ENCODE data around the gene CXorf58. TPM values are rescaled to one million over a fixed set of nuclear protein-coding genes. Genes with fewer than 3 reads are reported as not detected.

The CXorf58 gene
- total RNA-seq, 2 donors from 2014 or later, result 0.58 TPM; not detected in 1

GRCh38 chrX:23919148-23919547 is 11.3 kb downstream of the CXorf58 start:
- ATAC-seq (replicated peaks), result no peak
- H3K27me3 Mint-ChIP-seq, result no peaks in the 10 kb centered on the region
- H3K9me3 Mint-ChIP-seq, result no peaks in the 10 kb centered on the region
- no peak overlapping the region for H3K4me3 Mint-ChIP-seq
- H3K27ac Mint-ChIP-seq, result no peak overlapping the region
- H3K36me3 Mint-ChIP-seq (ENCODE audit: low read depth), result no peaks in the 10 kb centered on the region
- H3K4me1 Mint-ChIP-seq, result no peaks in the 10 kb centered on the region

DNA sequence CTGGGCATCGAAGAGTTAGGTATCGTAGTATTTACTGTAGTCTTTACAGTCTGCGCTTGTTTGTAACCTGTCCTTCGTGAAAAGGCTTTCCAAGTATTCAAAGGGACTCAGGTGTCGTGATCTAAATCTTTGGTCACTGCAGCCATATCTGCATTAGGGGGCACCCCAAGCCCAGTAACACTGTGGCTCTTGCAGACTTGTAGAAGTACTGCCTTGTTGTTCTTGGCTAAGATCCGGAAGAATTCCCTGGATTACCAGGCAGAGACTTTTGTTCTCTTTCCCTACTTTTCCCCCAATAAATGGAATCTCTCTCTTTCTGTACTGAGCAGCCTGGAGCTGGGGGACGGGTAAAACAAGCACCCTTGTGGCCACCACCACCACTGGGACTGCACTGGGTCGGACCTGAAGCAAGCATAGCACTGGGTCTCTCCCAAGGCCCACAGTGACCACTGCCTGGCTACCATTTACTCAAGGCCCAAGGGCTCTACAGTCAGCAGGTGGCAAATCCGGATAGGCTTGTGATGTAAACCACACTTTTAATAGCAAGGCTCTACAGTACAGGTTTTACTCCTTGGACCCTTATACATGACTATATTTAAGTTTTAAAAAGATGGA is 12.0 kb downstream of the CXorf58 start:
- H3K4me1 Mint-ChIP-seq, result no peaks in the 10 kb centered on the region
- no peak overlapping the region for H3K4me3 Mint-ChIP-seq
- H3K27ac Mint-ChIP-seq, result no peak overlapping the region
- no peak for ATAC-seq (replicated peaks)
- H3K36me3 Mint-ChIP-seq (ENCODE audit: low read depth), result no peaks in the 10 kb centered on the region
- H3K27me3 Mint-ChIP-seq, result no peaks in the 10 kb centered on the region
- no peaks in the 10 kb centered on the region for H3K9me3 Mint-ChIP-seq

DNA sequence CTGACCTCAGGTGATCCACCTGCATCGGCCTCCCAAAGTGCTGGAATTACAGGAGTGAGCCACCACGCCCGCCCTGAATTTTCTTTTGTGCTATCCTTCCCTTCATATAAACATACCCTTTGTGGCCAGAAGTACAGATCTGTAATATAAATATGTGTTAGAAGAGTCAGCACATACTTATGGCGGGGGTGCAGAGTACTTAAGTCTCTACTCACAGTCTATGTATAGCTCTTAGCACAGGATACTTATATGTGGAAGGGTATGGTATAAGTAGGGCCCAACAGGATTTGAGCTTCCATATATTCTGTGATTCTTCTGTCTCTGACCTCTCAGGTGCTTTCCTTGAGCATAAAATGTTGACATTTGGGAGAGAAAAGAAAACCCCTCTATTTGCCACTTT is 18.2 kb downstream of the CXorf58 start:
- Mint-ChIP-seq H3K27ac (no peak overlapping the region), H3K4me1 (peaks cover under 1% of the 10 kb centered on the region), H3K4me3 (no peak overlapping the region), H3K36me3 (ENCODE audit: low read depth) (no peaks in the 10 kb centered on the region), H3K9me3 (no peaks in the 10 kb centered on the region), H3K27me3 (no peaks in the 10 kb centered on the region)
- no peak for ATAC-seq (replicated peaks)

- peak overlapping the region; percentile 90 for H3K27ac Mint-ChIP-seq
- H3K4me3 Mint-ChIP-seq, result peak overlapping the region; percentile 61
- no peaks in the 10 kb centered on the region for H3K27me3 Mint-ChIP-seq
- H3K9me3 Mint-ChIP-seq, result no peaks in the 10 kb centered on the region
- ATAC-seq (replicated peaks), result no peak
- no peaks in the 10 kb centered on the region for H3K36me3 Mint-ChIP-seq (ENCODE audit: low read depth)
- H3K4me1 Mint-ChIP-seq, result peaks cover 4% of the 10 kb centered on the region
Measured at GRCh38 chrX:23930894-23931604, 23.2 kb downstream of the CXorf58 start.

GRCh38 chrX:23932046-23932445 is 24.2 kb downstream of the CXorf58 start:
- Mint-ChIP-seq H3K9me3 (no peaks in the 10 kb centered on the region), H3K27me3 (no peaks in the 10 kb centered on the region), H3K36me3 (ENCODE audit: low read depth) (no peaks in the 10 kb centered on the region), H3K27ac (no peak overlapping the region), H3K4me1 (peaks cover 4% of the 10 kb centered on the region), H3K4me3 (peak overlapping the region; percentile 7)
- ATAC-seq (replicated peaks), result no peak

DNA sequence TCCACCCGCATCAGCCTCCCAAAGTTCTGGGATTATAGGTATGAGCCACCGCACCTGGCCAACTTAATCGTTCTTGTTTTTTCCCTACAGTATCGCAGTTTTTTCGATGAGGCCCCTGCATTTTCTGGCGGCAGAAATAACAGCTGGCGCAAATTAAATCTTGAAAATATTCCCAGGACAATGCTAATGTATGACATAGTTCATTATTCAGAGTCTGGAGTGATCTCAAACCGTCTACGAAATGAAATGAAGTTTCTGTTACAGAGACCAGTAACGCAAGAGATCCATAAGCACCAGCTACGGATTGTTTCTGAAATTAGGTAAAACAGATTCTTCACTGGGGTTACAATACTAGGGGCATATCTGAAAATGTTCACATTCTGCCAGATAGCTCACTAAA is 27.3 kb downstream of the CXorf58 start:
- ATAC-seq (replicated peaks), result no peak
- Mint-ChIP-seq H3K4me3 (no peak overlapping the region), H3K27ac (no peak overlapping the region), H3K4me1 (peaks cover 4% of the 10 kb centered on the region), H3K9me3 (no peaks in the 10 kb centered on the region), H3K36me3 (ENCODE audit: low read depth) (no peaks in the 10 kb centered on the region), H3K27me3 (no peaks in the 10 kb centered on the region)

GRCh38 chrX:23936180-23936579 is 28.4 kb downstream of the CXorf58 start:
- Mint-ChIP-seq H3K4me1 (peaks cover 1% of the 10 kb centered on the region), H3K9me3 (no peaks in the 10 kb centered on the region), H3K36me3 (ENCODE audit: low read depth) (no peaks in the 10 kb centered on the region), H3K27ac (no peak overlapping the region), H3K4me3 (no peak overlapping the region), H3K27me3 (no peaks in the 10 kb centered on the region)
- ATAC-seq (replicated peaks), result no peak

DNA sequence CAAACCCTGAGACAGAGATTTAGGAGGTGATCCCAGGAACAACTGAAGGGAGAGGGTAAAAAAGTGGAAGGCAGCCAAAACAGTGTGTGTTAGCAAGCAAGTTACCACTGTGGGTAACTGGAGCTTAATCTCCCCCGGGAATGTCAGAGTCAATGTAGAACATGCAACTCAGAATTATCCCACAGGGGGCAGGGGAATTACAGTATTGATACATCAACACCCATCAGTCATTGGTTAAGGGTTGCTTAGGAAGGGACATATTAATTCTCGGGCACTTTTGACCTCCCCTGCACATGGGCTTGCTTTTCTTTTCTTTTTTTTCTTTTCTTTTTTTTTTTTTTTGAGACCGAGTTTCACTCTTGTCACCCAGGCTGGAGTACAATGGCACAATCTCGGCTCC is 29.3 kb downstream of the CXorf58 start:
- no peaks in the 10 kb centered on the region for H3K36me3 Mint-ChIP-seq (ENCODE audit: low read depth)

GRCh38 chrX:23938690-23939089 is 30.9 kb downstream of the CXorf58 start:
- Mint-ChIP-seq H3K9me3 (no peaks in the 10 kb centered on the region), H3K27ac (no peak overlapping the region), H3K4me1 (no peaks in the 10 kb centered on the region), H3K27me3 (no peaks in the 10 kb centered on the region), H3K4me3 (no peak overlapping the region), H3K36me3 (ENCODE audit: low read depth) (no peaks in the 10 kb centered on the region)
- ATAC-seq (replicated peaks), result no peak

More for the DNA sequence above, 29.3 kb downstream of the CXorf58 start:
- no peaks in the 10 kb centered on the region for H3K4me1 Mint-ChIP-seq
- no peak overlapping the region for H3K4me3 Mint-ChIP-seq
- no peak for ATAC-seq (replicated peaks)
- no peaks in the 10 kb centered on the region for H3K9me3 Mint-ChIP-seq
- H3K27ac Mint-ChIP-seq, result no peak overlapping the region
- no peaks in the 10 kb centered on the region for H3K27me3 Mint-ChIP-seq

DNA sequence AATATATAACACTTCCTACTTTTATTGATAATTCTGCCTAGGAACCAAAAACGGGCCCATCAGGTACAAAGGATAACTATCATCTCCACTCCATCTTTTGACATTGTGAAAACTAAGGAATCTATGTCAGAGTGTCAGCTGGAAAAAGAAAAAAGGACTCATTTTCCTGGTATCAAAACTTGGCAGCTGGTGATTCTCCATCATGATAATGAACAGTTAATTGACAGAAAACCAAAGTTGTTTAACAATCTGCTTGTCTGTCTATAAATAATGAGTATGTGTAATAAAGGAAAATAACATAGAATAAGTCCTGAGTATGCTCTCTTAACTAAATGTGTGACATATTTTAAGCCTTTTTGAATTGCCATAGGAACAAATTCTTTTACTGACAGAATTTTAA is 31.4 kb downstream of the CXorf58 start:
- ATAC-seq (replicated peaks), result no peak
- Mint-ChIP-seq H3K9me3 (no peaks in the 10 kb centered on the region), H3K4me3 (no peak overlapping the region), H3K27ac (no peak overlapping the region), H3K36me3 (ENCODE audit: low read depth) (no peaks in the 10 kb centered on the region), H3K4me1 (no peaks in the 10 kb centered on the region), H3K27me3 (no peaks in the 10 kb centered on the region)

GRCh38 chrX:23944234-23944633 is 36.4 kb downstream of the CXorf58 start:
- Mint-ChIP-seq H3K27me3 (no peaks in the 10 kb centered on the region), H3K4me3 (no peak overlapping the region), H3K36me3 (ENCODE audit: low read depth) (no peaks in the 10 kb centered on the region), H3K4me1 (no peaks in the 10 kb centered on the region), H3K9me3 (no peaks in the 10 kb centered on the region), H3K27ac (no peak overlapping the region)
- no peak for ATAC-seq (replicated peaks)

DNA sequence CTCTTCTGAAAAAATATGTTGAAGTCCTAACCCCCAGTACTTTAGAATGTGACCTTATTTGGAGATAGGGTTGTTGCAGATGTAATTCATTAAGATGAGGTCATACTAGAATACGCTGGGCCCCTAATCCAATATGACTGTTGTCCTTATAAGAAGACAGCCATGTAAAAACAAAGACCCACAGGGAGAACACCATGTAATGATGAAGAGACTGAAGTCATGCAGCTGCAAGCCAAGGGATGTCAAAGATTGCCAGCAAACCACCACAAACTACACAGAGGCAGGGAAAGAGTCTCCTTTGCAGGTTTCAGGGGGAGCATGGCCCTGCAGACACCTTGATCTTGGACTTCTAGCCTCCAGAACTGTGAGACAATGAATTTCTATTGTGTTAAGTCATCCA is 37.4 kb downstream of the CXorf58 start:
- no peaks in the 10 kb centered on the region for H3K36me3 Mint-ChIP-seq (ENCODE audit: low read depth)
- ATAC-seq (replicated peaks), result no peak

GRCh38 chrX:23952391-23952790 is 44.6 kb downstream of the CXorf58 start:
- ATAC-seq (replicated peaks), result no peak
- H3K36me3 Mint-ChIP-seq (ENCODE audit: low read depth), result no peaks in the 10 kb centered on the region
- H3K4me3 Mint-ChIP-seq, result peak overlapping the region; percentile 75
- no peaks in the 10 kb centered on the region for H3K4me1 Mint-ChIP-seq
- H3K27me3 Mint-ChIP-seq, result no peaks in the 10 kb centered on the region
- H3K27ac Mint-ChIP-seq, result no peak overlapping the region
- H3K9me3 Mint-ChIP-seq, result no peaks in the 10 kb centered on the region

More for the DNA sequence above, 37.4 kb downstream of the CXorf58 start:
- Mint-ChIP-seq H3K27me3 (no peaks in the 10 kb centered on the region), H3K27ac (no peak overlapping the region), H3K4me1 (no peaks in the 10 kb centered on the region), H3K9me3 (no peaks in the 10 kb centered on the region), H3K4me3 (no peak overlapping the region)

DNA sequence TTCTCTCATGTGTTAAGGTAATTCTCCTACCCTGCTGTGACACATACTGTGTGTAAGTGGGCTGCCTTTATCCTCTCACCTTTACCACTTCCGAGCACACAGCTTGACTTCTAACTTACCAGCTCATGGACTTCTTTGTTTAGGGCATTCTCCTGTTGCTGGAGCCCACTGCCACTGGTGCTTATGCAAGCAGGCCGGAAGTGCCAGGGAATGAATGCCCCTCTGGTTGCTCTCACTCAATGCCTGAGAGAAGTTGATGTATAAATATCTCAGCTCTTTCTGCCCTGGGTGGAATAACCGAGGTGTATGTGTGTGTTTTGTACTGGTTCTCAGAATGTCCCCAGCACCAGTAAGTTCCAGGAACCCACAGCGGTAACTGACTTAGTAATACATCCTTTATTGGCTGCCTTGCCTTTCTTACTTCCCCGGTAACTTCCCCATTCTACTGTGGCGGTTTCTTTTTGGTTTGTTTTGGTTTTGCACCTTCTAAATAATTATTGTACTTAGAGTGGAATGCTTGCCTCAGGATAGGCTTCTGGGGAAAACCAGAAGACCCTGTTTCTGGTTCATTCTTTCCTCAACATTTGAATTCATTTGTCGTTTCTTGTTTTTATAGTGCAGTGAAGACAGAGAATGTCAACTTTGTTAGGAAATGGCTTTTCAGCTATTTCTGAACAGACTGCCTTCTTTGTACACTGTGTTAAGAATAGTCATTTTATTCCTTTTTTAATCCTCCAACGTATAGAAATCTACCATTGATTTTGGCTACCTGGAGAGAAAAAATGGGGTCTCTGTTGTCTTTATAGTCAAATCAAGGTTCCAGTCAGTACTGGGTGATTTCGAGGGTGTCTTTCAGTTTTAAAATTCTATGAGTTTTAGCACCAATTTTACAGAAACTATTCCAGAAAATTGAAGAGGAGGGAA is 45.4 kb downstream of the CXorf58 start:
- ATAC-seq (replicated peaks), result peak; percentile 96
- Mint-ChIP-seq H3K27ac (peak overlapping the region; percentile 82), H3K36me3 (ENCODE audit: low read depth) (no peaks in the 10 kb centered on the region), H3K27me3 (no peaks in the 10 kb centered on the region), H3K4me3 (peak overlapping the region; percentile 75), H3K9me3 (no peaks in the 10 kb centered on the region), H3K4me1 (no peaks in the 10 kb centered on the region)

DNA sequence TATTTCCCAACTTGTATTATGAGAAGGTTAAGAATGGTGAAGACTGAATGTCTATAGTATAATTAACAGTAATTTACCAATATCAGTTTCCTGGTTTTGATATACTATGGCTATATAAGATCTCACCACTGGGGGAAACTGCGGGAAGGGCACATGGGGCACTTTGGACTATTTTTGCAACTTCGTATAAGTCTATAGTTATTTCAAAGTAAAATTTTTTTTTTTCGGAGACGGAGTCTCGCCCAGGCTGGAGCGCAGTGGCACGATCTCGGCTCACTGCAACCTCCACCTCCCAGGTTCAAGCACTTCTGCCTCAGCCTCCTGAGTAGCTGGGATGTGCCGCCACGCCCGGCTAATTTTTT is 46.1 kb downstream of the CXorf58 start:
- Mint-ChIP-seq H3K4me3 (peak overlapping the region; percentile 75), H3K36me3 (ENCODE audit: low read depth) (no peaks in the 10 kb centered on the region), H3K9me3 (no peaks in the 10 kb centered on the region), H3K27me3 (no peaks in the 10 kb centered on the region), H3K4me1 (no peaks in the 10 kb centered on the region), H3K27ac (peak overlapping the region; percentile 82)
- no peak for ATAC-seq (replicated peaks)

All from activated T-helper 17 cell treated with anti-CD3 and anti-CD28 coated beads, Interleukin-2, amount 50 U/mL, for 72 hours (primary cell).